K562 (cell line): ENCODE measurements around the gene KPNA3. TPM values are rescaled to one million over a fixed set of nuclear protein-coding genes. Genes with fewer than 3 reads are reported as not detected.
"Not testable (repeated sequence)": the region's sequence is repeated elsewhere in the genome, so short reads cannot be mapped to it uniquely, and the experiment has no call there.

Source experiments
- ATAC-seq: fragments of 200-7000 bp; cut with Tn5 transposase; 3 replicates; pipeline ENCODE4 v1.9.1; 2020; ENCODE audit warnings: moderate library complexity
- BruUV-seq: library from RNA; stranded (reverse); fragments of 400-500 nt; replicated peaks from 2 replicates; lab custom pipeline; 2021; lab: Mats Ljungman, UMichigan
- CTCF ChIA-PET: fragments of 300-600 bp; formaldehyde crosslinking; extraction: SDS; loops from one replicate; lab custom pipeline; 2021; ENCODE audit warnings: low intra/inter-chr PET ratio; lab: Yijun Ruan, JAX
- POLR2A ChIA-PET: fragments of 300-600, 350-650 bp; sonication (Branson Sonifier 250); formaldehyde crosslinking; extraction: SDS; loops from one replicate; lab custom pipeline; 2021; ENCODE audit warnings: antibody characterized with exemption, inconsistent platforms; lab: Yijun Ruan, JAX
- DNase-seq, 4 experiments: peaks; one replicate each; pipeline versions ENCODE4 v3.0.0 to v3.0.0-alpha.2; 2011 to 2018; ENCODE audit warnings: low spot score in 3 of 4, mixed read lengths in 3 of 4; ENCODE audit errors: extremely low read depth in 1 of 4
- FAIRE-seq: peaks from 2 replicates; lab custom pipeline; 2011; peaks lifted over from hg19 to GRCh38; lab: Jason Lieb, UNC
- H2AFZ ChIP-seq: 2 replicates; pipeline ENCODE4 v1.6.0; 2011; ENCODE audit warnings: low read depth, low read length, control low read depth, inconsistent platforms
- H3K27ac ChIP-seq: fragments of 200-600 bp; 3 replicates; pipeline ENCODE4 v1.8.0; 2011; ENCODE audit warnings: low read depth, mild to moderate bottlenecking, control low read depth, inconsistent platforms, low read length, moderate library complexity, mixed read lengths; ENCODE audit errors: extremely low read depth
- H3K27me3 ChIP-seq, 2 experiments: fragments of 300-600 bp in 1 of 2; 2 replicates in 1 of 2; 3 replicates in 1 of 2; pipeline versions ENCODE4 v1.6.0 to v1.8.0; 2011; ENCODE audit warnings: inconsistent platforms in 2 of 2, low read length in 2 of 2, mild to moderate bottlenecking in 1 of 2, mixed read lengths in 1 of 2, moderate library complexity in 1 of 2; ENCODE audit not compliant: control insufficient read depth in 2 of 2, insufficient read depth in 2 of 2
- H3K36me3 ChIP-seq: fragments of 300-600 bp; 3 replicates; pipeline ENCODE4 v1.8.0; 2011; ENCODE audit warnings: mild to moderate bottlenecking, low read length, inconsistent platforms; ENCODE audit not compliant: control insufficient read depth, insufficient read depth
- H3K4me1 ChIP-seq, 2 experiments: fragments of 200-600 bp in 1 of 2; replicated peaks in 1 of 2; 2 replicates in 1 of 2; 3 replicates in 1 of 2; pipeline versions ENCODE4 v1.5.1 to v1.8.0; 2011; ENCODE audit warnings: inconsistent platforms in 2 of 2, low read length in 2 of 2, mild to moderate bottlenecking in 1 of 2, mixed read lengths in 1 of 2, moderate library complexity in 1 of 2; ENCODE audit not compliant: control insufficient read depth in 2 of 2, insufficient read depth in 2 of 2
- H3K4me2 ChIP-seq: 2 replicates; pipeline ENCODE4 v1.6.1; 2011; ENCODE audit warnings: low read length, control low read depth, inconsistent platforms, mixed read lengths; ENCODE audit not compliant: insufficient read depth
- H3K4me3 ChIP-seq: fragments of 200-600 bp; sonication (generic), shearing (Covaris generic); 2 replicates; pipeline ENCODE4 v1.5.1; 2016; ENCODE audit warnings: control low read depth, inconsistent platforms
- H3K79me2 ChIP-seq: fragments of 200-600 bp; 3 replicates; pipeline ENCODE4 v1.8.0; 2011; ENCODE audit warnings: low read length, inconsistent platforms; ENCODE audit not compliant: control insufficient read depth, insufficient read depth
- H3K9ac ChIP-seq, 2 experiments: 2 replicates each; pipeline versions ENCODE4 v1.6.0 to v1.6.1; 2011; ENCODE audit warnings: low read depth in 2 of 2, low read length in 2 of 2, control low read depth in 1 of 2, inconsistent platforms in 1 of 2, mild to moderate bottlenecking in 1 of 2, mixed read lengths in 1 of 2; ENCODE audit not compliant: insufficient read depth in 1 of 2
- H3K9me1 ChIP-seq: one replicate; pipeline ENCODE4 v1.6.0; 2011; ENCODE audit warnings: inconsistent platforms, mild to moderate bottlenecking, low read length, moderate library complexity; ENCODE audit not compliant: control insufficient read depth, insufficient read depth
- H3K9me3 ChIP-seq: replicated peaks from 2 replicates; pipeline ENCODE4 v1.5.1; 2011; ENCODE audit warnings: low read depth, low read length, inconsistent platforms; ENCODE audit not compliant: control insufficient read depth, insufficient read depth
- H4K20me1 ChIP-seq: replicated peaks from 2 replicates; pipeline ENCODE4 v1.6.1; 2011; ENCODE audit warnings: low read length, inconsistent platforms, mixed read lengths; ENCODE audit not compliant: control insufficient read depth, insufficient read depth
- MAFG ChIP-seq: fragments of 450-650 bp; conservative IDR thresholded peaks from 2 replicates; pipeline ENCODE4 v1.6.1; 2016; ENCODE audit warnings: missing genetic modification characterization, missing compliant biosample characterization
- ZFP36 ChIP-seq: fragments of 150-350 bp; IDR thresholded peaks from 2 replicates; pipeline ENCODE4 v1.6.1; 2018; ENCODE audit warnings: low read length, low read depth; ENCODE audit not compliant: partially characterized antibody
- WGBS: fragments of 100-300 bp; shearing (Covaris generic); methylation state at CpG from one replicate; pipeline ENCODE4 v1.1.6; 2016; ENCODE audit warnings: low coverage, mixed read lengths; ENCODE audit not compliant: insufficient coverage; ENCODE audit errors: missing lambda C conversion rate; 5-methylcytosine and 5-hydroxymethylcytosine counted together
- in situ Hi-C: fragments of 300-500 bp; cut with MboI; formaldehyde crosslinking; loops from 4 replicates; pipeline ENCODE4 v1.15.0; 2018; ENCODE audit warnings: inconsistent platforms, mixed read lengths
- intact Hi-C: fragments of 100-400 bp; cut with micrococcal nuclease; formaldehyde crosslinking; loops from 2 replicates; pipeline ENCODE4 v1.14.2; 2022
- polyA plus RNA-seq, 8 experiments: library from polyadenylated mRNA; depleted of rRNA in 4 of 8; stranded (reverse) in 5 of 8; unstranded in 3 of 8; fragments of >200 nt; fragmentation: Nextera tagmentation in 2 of 8; fragmentation: Illumina TruSeq in 1 of 8; extraction: Ambion mirVana in 2 of 8; extraction: Trizol in 1 of 8; gene quantifications; 2 replicates each; pipeline versions ENCODE4 v1.2.1 to v1.2.3, GENCODE V29; 2011 to 2014; ENCODE audit warnings: inconsistent platforms in 1 of 8, missing spikeins in 1 of 8
- total RNA-seq, 7 experiments: library from RNA; depleted of rRNA in 6 of 7; stranded (reverse); fragments of >200 nt in 6 of 7; fragmentation: Illumina TruSeq in 2 of 7; extraction: Trizol in 2 of 7; gene quantifications; 2 replicates each; pipeline versions ENCODE4 v1.2.1 to v1.2.3, GENCODE V29; 2011 to 2021; ENCODE audit warnings: low replicate concordance in 1 of 7

KPNA3 gene
- total and polyA plus RNA-seq, 9 of the 15 experiments (the other 6 are each of a cell fraction or from before 2014, with no cell fraction given): 8.5 to 23.4 (median 15.7) TPM

DNA sequence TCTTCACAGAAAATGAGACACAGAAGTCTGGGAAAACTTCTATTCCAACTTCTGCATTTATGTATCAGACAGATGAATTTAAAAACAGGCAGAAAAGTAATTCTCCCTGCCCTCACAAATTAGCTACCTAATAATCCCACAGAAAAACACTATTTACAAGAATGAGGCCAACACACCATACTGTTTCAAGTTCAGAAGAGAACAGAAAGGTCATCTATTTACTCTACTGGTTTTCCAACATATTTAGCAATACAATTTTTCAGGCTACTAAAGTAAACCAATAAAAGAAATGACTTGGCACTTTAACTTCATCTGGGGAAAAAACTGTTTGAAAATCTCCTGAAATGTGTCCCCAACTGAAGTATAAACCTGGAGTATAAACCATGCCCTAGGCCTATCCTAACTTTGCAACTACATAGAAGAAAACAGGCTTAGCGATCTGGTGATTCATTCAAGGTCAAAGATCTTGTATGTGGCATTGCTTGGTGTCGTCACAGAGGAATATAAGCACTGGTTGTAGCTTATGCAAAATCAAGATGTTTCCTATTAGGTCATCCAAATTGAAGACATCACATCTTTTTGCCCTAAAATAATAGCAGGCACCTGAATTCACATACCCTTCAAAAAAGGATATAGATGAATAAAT lies 81.1 kb downstream of the KPNA3 start:
- intact Hi-C loops (no loop called here), in situ Hi-C loops (no loop called here)
- Histone ChIP-seq H3K9me3 (0 out of 2 replicates have a peak, but pooled peaks cover 5% of the 10 kb centered on the region), H3K27ac (no peak overlapping the region), H3K4me3 (no peak overlapping the region), H4K20me1 (no peaks in the 10 kb centered on the region), H2AFZ (no peak overlapping the region), H3K9ac (no peak overlapping the region), H3K27me3 (no peaks in the 10 kb centered on the region), H3K4me1 (no peaks in the 10 kb centered on the region), H3K79me2 (no peaks in the 10 kb centered on the region), H3K9me1 (no peaks in the 10 kb centered on the region), H3K4me2 (no peak overlapping the region), H3K36me3 (peaks cover 36% of the 10 kb centered on the region; the same call in 1 of the 3 replicates)
- ATAC-seq (no peak), FAIRE-seq (no peak), DNase-seq (no peak)
- TF ChIP-seq ZFP36 (no peak), MAFG (tag) (0 out of 2 replicates have a peak, but pooled peaks have one; percentile 5)
- CTCF ChIA-PET: no interaction called here
- WGBS: 33% methylated on average over 2 of the region's 2 CpGs
- BruUV-seq: no TSS peak
- POLR2A ChIA-PET: interaction anchor here (1.0 to 1.1 kb wide), 2 partner anchors 13 to 16 kb away, joined by 3 read pairs; no protein-coding TSS in a partner anchor

DNA sequence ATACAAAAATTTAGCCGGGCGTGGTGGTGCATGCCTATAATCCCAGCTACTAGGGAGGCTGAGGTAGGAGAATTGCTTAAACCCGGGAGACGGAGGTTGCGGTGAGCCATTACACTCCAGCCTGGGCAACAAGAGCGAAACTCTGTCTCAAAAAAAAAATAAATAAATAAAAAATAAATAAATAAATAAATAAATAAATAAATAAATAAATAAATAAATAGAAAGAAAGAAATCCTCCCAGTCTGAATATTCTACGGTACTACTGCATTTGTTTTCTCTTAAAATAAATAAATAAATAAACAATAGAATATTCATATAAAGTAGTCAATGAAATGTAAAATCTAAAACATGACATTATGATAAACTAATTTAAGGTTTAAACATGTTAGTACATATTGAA lies 88.2 kb downstream of the KPNA3 start:
- CTCF ChIA-PET, H4K20me1 ChIP-seq, H3K4me2 ChIP-seq, FAIRE-seq, BruUV-seq, H2AFZ ChIP-seq, in situ Hi-C loops, H3K4me3 ChIP-seq, H3K4me1 ChIP-seq, H3K27me3 ChIP-seq, POLR2A ChIA-PET, H3K9me3 ChIP-seq, H3K27ac ChIP-seq, H3K9ac ChIP-seq, DNase-seq, H3K9me1 ChIP-seq, ATAC-seq, intact Hi-C loops, H3K79me2 ChIP-seq: not testable (repeated sequence)
- WGBS: 92% methylated on average over 6 of the region's 7 CpGs
- peaks cover 44% of the 10 kb centered on the region; the same call in 2 of the 3 replicates for H3K36me3 ChIP-seq
